NCI-H526 (cell line): ENCODE results near the gene HELT.
"Not testable (repeated sequence)": the region's sequence is repeated elsewhere in the genome, so short reads cannot be mapped to it uniquely, and the experiment has no call there.

Experiments
- DNase-seq, 2 experiments: peaks; one replicate each; lab custom pipeline; 2025; lab: John Stamatoyannopoulos, UW

Gene HELT

DNA sequence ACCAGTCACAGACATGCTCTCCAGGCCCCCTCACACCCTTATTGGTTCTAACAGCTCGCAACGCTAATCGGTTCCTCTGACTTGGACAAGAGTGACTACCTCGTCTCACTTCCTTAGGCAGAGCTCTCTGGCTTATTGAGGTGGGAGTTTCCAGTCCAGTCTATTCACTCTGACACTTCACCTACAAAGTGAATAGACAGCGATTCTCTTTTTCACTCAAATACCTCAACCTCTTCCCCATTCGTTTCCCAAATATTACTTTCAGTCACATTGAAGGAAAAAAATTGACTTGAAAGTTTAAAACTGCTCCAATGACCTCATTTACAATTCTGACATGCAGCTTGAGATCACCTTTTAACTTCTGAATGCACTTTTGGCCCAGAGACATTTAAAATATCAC is 17.7 kb downstream of the HELT start:
- DNase-seq: no peak

DNA sequence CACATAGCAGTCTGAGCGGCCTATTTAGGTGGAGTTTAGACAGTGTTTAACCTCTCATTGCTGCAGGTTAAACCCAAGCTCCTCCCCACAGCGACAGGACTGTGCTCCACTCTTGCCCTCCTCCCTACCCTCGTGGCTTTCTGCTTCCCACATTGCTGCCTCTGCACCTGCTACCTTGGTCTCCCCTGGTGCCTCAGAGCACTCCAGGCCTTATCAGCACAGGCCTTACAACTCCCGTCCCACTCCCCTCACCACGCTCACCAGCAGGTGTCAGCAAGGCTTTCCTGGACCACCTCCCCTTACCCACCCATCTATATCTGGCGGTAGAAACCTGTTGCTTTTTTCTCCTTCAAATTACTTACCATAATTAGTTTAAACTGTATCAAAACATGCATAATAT is 18.6 kb downstream of the HELT start:
- no peak for DNase-seq

GRCh38 chr4:185039508-185040273 is 21.4 kb downstream of the HELT start:
- DNase-seq: peak in 1 of 2 experiments; percentile 56

DNA sequence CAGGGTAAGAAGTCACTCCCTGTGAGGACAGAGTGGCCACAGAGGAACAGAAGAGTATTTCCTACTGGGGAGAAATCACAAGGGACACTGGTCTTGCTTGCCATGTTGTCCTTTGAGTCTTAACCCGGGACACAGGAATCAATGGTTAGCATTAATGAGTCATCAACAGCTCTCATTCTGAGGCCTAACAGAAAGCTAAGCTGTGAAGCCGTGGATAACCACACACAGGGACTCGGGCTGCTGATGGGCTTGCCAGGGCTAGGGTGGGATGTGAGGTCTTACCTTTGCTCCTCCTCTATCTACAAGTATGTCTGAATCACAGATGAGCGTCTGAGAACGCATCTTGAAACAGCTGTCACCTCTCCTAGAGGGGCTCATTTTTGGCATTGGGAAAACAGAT is 22.2 kb downstream of the HELT start:
- DNase-seq: no peak

GRCh38 chr4:185050286-185050685 is 32.0 kb downstream of the HELT start:
- not testable (repeated sequence) for DNase-seq

DNA sequence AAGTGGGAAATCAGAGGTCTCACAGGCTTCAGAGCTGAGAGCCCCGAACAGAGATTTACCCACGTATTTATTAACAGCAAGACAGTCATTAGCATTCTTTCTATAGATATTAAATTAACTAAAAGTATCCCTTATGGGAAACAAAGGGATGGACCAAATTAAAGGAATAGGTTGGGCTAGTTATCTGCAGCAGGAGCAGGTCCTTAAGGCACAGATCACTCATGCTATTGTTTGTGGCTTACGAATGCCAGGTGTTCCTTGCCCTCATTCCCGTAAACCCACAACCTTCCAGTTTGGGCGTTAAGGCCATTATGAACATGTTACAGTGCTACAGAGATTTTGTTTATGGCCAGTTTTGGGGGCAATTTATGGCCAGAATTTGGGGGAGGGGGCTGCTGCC is 33.0 kb downstream of the HELT start:
- DNase-seq: not testable (repeated sequence)

- DNase-seq: no peak
Measured at GRCh38 chr4:185053746-185054145, 35.5 kb downstream of the HELT start.

GRCh38 chr4:185054272-185054671 is 36.0 kb downstream of the HELT start:
- DNase-seq: no peak

GRCh38 chr4:185054886-185055285 is 36.6 kb downstream of the HELT start:
- no peak for DNase-seq

- no peak for DNase-seq
Measured at GRCh38 chr4:185061610-185062009, 43.3 kb downstream of the HELT start.

GRCh38 chr4:185062606-185063005 is 44.3 kb downstream of the HELT start:
- no peak for DNase-seq

DNA sequence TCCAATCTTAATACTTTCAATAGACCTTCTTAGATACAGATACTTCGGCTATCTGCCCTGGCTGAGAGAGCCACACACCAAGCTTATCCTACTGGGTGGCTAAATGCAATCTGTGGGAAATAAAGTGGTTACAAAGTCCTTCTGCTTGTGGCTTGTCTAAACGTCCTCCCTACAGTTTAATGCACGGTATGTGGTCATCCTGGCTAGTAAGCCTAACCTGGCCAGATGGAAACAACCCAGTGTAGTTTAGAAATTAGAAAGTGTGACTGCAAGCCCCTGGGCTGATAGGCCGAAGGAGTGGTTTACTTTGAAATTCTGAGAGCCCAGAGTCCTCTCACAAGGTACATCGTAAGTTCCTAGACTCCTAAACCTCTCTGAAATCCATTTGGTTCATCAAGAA is 47.9 kb downstream of the HELT start:
- no peak for DNase-seq

DNA sequence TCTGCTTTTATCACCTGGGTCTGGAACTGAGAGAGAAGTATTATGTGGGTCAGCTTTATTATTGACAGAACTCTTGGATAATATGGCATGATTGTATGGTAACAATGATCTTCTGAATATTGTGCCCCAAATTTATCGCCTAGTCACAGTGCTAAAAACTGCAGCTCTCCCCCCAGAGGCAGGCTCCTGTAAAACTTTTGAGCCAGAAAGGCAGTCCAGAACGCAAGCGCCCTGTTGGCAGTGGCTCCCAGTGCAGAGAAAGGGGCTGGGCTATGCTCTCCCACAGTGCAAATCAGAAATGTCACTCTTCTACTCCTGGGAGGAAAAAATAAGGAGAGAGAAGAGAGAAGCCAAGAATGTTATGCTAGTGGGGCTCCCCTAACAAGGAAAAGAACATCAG is 50.5 kb downstream of the HELT start:
- no peak for DNase-seq
